K562 (cell line): ENCODE data around the gene MGRN1. TPM values are rescaled to one million over a fixed set of nuclear protein-coding genes. Genes with fewer than 3 reads are reported as not detected.

Source experiments
- ARHGAP35 ChIP-seq: fragments of 450-650 bp; IDR thresholded peaks from 2 replicates; pipeline ENCODE4 v1.6.1; 2018; ENCODE audit not compliant: partially characterized antibody
- ARID1B ChIP-seq: fragments of 450-650 bp; IDR thresholded peaks from 2 replicates; pipeline ENCODE4 v1.6.1; 2016; ENCODE audit warnings: antibody characterized with exemption, mild to moderate bottlenecking, inconsistent platforms
- CBFB ChIP-seq: sonication (generic); formaldehyde crosslinking; IDR thresholded peaks from 2 replicates; pipeline ENCODE4 v1.4.0; 2020; ENCODE audit warnings: mild to moderate bottlenecking, missing genetic modification reagents
- CBX5 ChIP-seq: IDR thresholded peaks from 2 replicates; pipeline ENCODE4 v1.6.1; 2014; ENCODE audit warnings: low read depth, borderline replicate concordance
- GATA2 ChIP-seq: sonication (generic); formaldehyde crosslinking; IDR thresholded peaks from 2 replicates; pipeline ENCODE4 v1.4.0; 2020; ENCODE audit warnings: mild to moderate bottlenecking, missing genetic modification reagents
- HDAC1 ChIP-seq, 2 experiments: fragments of 450-650 bp; IDR thresholded peaks; 2 replicates each; pipeline ENCODE4 v1.6.1; 2016 to 2017; ENCODE audit warnings: inconsistent platforms in 1 of 2, mild to moderate bottlenecking in 1 of 2, moderate library complexity in 1 of 2
- HLTF ChIP-seq: fragments of 450-650 bp; IDR thresholded peaks from 2 replicates; pipeline ENCODE4 v1.6.1; 2016
- LEF1 ChIP-seq: fragments of 450-650 bp; IDR thresholded peaks from 2 replicates; pipeline ENCODE4 v1.6.1; 2016; ENCODE audit warnings: mild to moderate bottlenecking
- MAFF ChIP-seq: IDR thresholded peaks from 2 replicates; pipeline ENCODE4 v1.6.1; 2012; ENCODE audit warnings: low read length, improper control_type of control experiment
- MITF ChIP-seq: IDR thresholded peaks from 2 replicates; pipeline ENCODE4 v1.6.1; 2014; ENCODE audit warnings: antibody characterized with exemption
- POU5F1 ChIP-seq: fragments of 150-350 bp; IDR thresholded peaks from 2 replicates; pipeline ENCODE4 v1.6.1; 2014; ENCODE audit warnings: borderline replicate concordance, low read length, low read depth, mild to moderate bottlenecking; ENCODE audit not compliant: partially characterized antibody
- RAD21 ChIP-seq, 2 experiments: fragments of 250-450 bp in 1 of 2; fragments of 450-650 bp in 1 of 2; sonication (Bioruptor Pico) in 1 of 2; formaldehyde crosslinking in 1 of 2; IDR thresholded peaks in 1 of 2; conservative IDR thresholded peaks in 1 of 2; 2 replicates each; pipeline versions ENCODE4 v1.4.0 to v1.8.0; 2020 to 2022; ENCODE audit warnings: mild to moderate bottlenecking in 2 of 2, moderate library complexity in 1 of 2
- SMARCE1 ChIP-seq: fragments of 450-650 bp; IDR thresholded peaks from 2 replicates; pipeline ENCODE4 v1.7.1; 2016; ENCODE audit warnings: mild to moderate bottlenecking
- SRF ChIP-seq, 2 experiments: fragments of 250-450, 450-650 bp in 1 of 2; sonication (Bioruptor Pico) in 1 of 2; sonication (generic) in 1 of 2; formaldehyde crosslinking; IDR thresholded peaks; 2 replicates each; pipeline versions ENCODE4 v1.5.0 to v1.5.1; 2020 to 2022; ENCODE audit warnings: mild to moderate bottlenecking in 1 of 2, missing genetic modification reagents in 1 of 2
- TAF1 ChIP-seq: IDR thresholded peaks from 2 replicates; pipeline ENCODE4 v1.6.1; 2011; ENCODE audit warnings: mild to moderate bottlenecking, low read length, moderate library complexity; ENCODE audit not compliant: insufficient read depth, control insufficient read depth, severe bottlenecking; ENCODE audit errors: extremely low read depth
- TBP ChIP-seq: optimal IDR thresholded peaks from 2 replicates; pipeline ENCODE3; 2011; ENCODE audit warnings: low read depth, low read length, improper control_type of control experiment
- TFAM ChIP-seq: fragments of 250-450 bp; sonication (Bioruptor Pico); conservative IDR thresholded peaks from 2 replicates; pipeline ENCODE4 v1.5.0; 2021; ENCODE audit warnings: mild to moderate bottlenecking, moderate library complexity
- ZFP36 ChIP-seq: fragments of 150-350 bp; IDR thresholded peaks from 2 replicates; pipeline ENCODE4 v1.6.1; 2018; ENCODE audit warnings: low read length, low read depth; ENCODE audit not compliant: partially characterized antibody
- ZKSCAN3 ChIP-seq: fragments of 250-450 bp; sonication (Bioruptor Pico); IDR thresholded peaks from 2 replicates; pipeline ENCODE4 v1.4.0; 2020
- ZNF133 ChIP-seq: fragments of 250-450 bp; sonication (Bioruptor Pico); IDR thresholded peaks from 2 replicates; pipeline ENCODE4 v1.4.0; 2020; ENCODE audit warnings: mild to moderate bottlenecking
- ZNF217 ChIP-seq: sonication (generic); formaldehyde crosslinking; IDR thresholded peaks from 2 replicates; pipeline ENCODE4 v1.8.0; 2022; ENCODE audit warnings: mild to moderate bottlenecking, missing genetic modification reagents
- ZNF282 ChIP-seq: sonication (generic); formaldehyde crosslinking; IDR thresholded peaks from 2 replicates; pipeline ENCODE4 v1.8.1; 2023; ENCODE audit warnings: missing genetic modification reagents
- ZNF518B ChIP-seq: fragments of 250-450 bp; sonication (Bioruptor Pico); IDR thresholded peaks from 2 replicates; pipeline ENCODE4 v1.5.0; 2021; ENCODE audit warnings: mild to moderate bottlenecking, moderate library complexity
- polyA plus RNA-seq, 8 experiments: library from polyadenylated mRNA; depleted of rRNA in 4 of 8; stranded (reverse) in 5 of 8; unstranded in 3 of 8; fragments of >200 nt; fragmentation: Nextera tagmentation in 2 of 8; fragmentation: Illumina TruSeq in 1 of 8; extraction: Ambion mirVana in 2 of 8; extraction: Trizol in 1 of 8; gene quantifications; 2 replicates each; pipeline versions ENCODE4 v1.2.1 to v1.2.3, GENCODE V29; 2011 to 2014; ENCODE audit warnings: inconsistent platforms in 1 of 8, missing spikeins in 1 of 8
- total RNA-seq, 7 experiments: library from RNA; depleted of rRNA in 6 of 7; stranded (reverse); fragments of >200 nt in 6 of 7; fragmentation: Illumina TruSeq in 2 of 7; extraction: Trizol in 2 of 7; gene quantifications; 2 replicates each; pipeline versions ENCODE4 v1.2.1 to v1.2.3, GENCODE V29; 2011 to 2021; ENCODE audit warnings: low replicate concordance in 1 of 7

The MGRN1 gene
- total and polyA plus RNA-seq, 9 of the 15 experiments (the other 6 are each of a cell fraction or from before 2014, with no cell fraction given), result 0.15 to 37.9 (median 6.0) TPM

- TF ChIP-seq CBFB (CRISPR knock-in tag), result no peak
- TF ChIP-seq TBP, result peak; percentile 69
- peak; percentile 8 to 48; a peak in 2 of 4 replicates for TF ChIP-seq RAD21 (CRISPR knock-in tag; conservative IDR thresholded peaks at IDR 0.05 in 1 of 2, IDR thresholded peaks at IDR 0.05 in 1 of 2)
- no peak for TF ChIP-seq ZNF217 (CRISPR knock-in tag)
- TF ChIP-seq ZFP36, result peak; percentile 89
- peak; percentile 79 for TF ChIP-seq ARHGAP35
- TF ChIP-seq POU5F1, result no peak
- no peak; the same call in 1 of the 2 replicates for TF ChIP-seq ARID1B
- peak; percentile 74 for TF ChIP-seq TAF1
- TF ChIP-seq ZNF133 (CRISPR knock-in tag), result no peak
- no peak for TF ChIP-seq ZNF282 (CRISPR knock-in tag)
- no peak for TF ChIP-seq ZNF518B (CRISPR knock-in tag)
- 0 out of 2 replicates have a peak, but pooled peaks have one; percentile 8 for TF ChIP-seq MITF
- TF ChIP-seq HLTF, result no peak
- TF ChIP-seq CBX5, result no peak
- no peak for TF ChIP-seq GATA2
- 0 out of 2 replicates have a peak, but pooled peaks have one; percentile 26 for TF ChIP-seq LEF1
- TF ChIP-seq ZKSCAN3 (CRISPR knock-in tag), result no peak
- TF ChIP-seq MAFF, result peak; percentile 21; the same call in 1 of the 2 replicates
- TF ChIP-seq HDAC1 (IDR thresholded peaks at IDR 0.05), result no peak
- TF ChIP-seq TFAM, result no peak
- TF ChIP-seq SMARCE1, result peak; percentile 35; the same call in 1 of the 2 replicates
- peak; percentile 99 for TF ChIP-seq SRF (CRISPR knock-in tag; IDR thresholded peaks at IDR 0.05)
Observed at GRCh38 chr16:4616047-4616811, 8.4 kb upstream of the MGRN1 start (continued).
